ENCODE results near the gene ETV2.
"Not testable (repeated sequence)": the region's sequence is repeated elsewhere in the genome, so short reads cannot be mapped to it uniquely, and the experiment has no call there.

ETV2 gene, protein sequence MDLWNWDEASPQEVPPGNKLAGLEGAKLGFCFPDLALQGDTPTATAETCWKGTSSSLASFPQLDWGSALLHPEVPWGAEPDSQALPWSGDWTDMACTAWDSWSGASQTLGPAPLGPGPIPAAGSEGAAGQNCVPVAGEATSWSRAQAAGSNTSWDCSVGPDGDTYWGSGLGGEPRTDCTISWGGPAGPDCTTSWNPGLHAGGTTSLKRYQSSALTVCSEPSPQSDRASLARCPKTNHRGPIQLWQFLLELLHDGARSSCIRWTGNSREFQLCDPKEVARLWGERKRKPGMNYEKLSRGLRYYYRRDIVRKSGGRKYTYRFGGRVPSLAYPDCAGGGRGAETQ

GRCh38 chr19:35641515-35642151 is at the start of gene ETV2:
TSS of gene ETV2 (plus strand) at chr19:35641745. CDS start at chr19:35642461, 716 bp downstream.
- WGBS (ENCODE audit: insufficient coverage, insufficient read length): no CpG with 5 or more reads among the region's 28 CpGs
- Histone ChIP-seq H3K4me1 (ENCODE audit: control insufficient read depth, insufficient read depth, low read length) (peaks cover 9% of the 10 kb centered on the region; the same call in 1 of the 2 replicates), H3K27me3 (ENCODE audit: control insufficient read depth, insufficient read depth, low read length) (no peaks in the 10 kb centered on the region), H3K27ac (ENCODE audit: low read length) (no peak within 1 kb of the TSS), H3K9me3 (ENCODE audit: control insufficient read depth, insufficient read depth, low read length) (no peaks in the 10 kb centered on the region), H3K36me3 (ENCODE audit: control insufficient read depth, insufficient read depth, low read length) (peaks cover 10% of the 10 kb centered on the region; the same call in 1 of the 2 replicates), H3K4me3 (ENCODE audit: low read length) (no peak within 1 kb of the TSS)
- DNase-seq (ENCODE audit: low read depth, low spot score): no peak

- no peaks in the 10 kb centered on the region for H3K36me3 ChIP-seq (ENCODE audit: control insufficient read depth, insufficient read depth, low read length)
- DNase-seq (ENCODE audit: low read depth, low spot score): peak; percentile 68
- WGBS (ENCODE audit: insufficient coverage, insufficient read length): no CpG with 5 or more reads among the region's 8 CpGs
These were observed 49.3 kb upstream of the ETV2 start for GRCh38 chr19:35592226-35592625.

GRCh38 chr19:35595026-35595425 is 46.5 kb upstream of the ETV2 start:
- not testable (repeated sequence) for H3K27me3 ChIP-seq (ENCODE audit: control insufficient read depth, insufficient read depth, low read length); H3K4me1 ChIP-seq (ENCODE audit: control insufficient read depth, insufficient read depth, low read length); H3K27ac ChIP-seq (ENCODE audit: low read length); H3K4me3 ChIP-seq (ENCODE audit: low read length); H3K9me3 ChIP-seq (ENCODE audit: control insufficient read depth, insufficient read depth, low read length); H3K36me3 ChIP-seq (ENCODE audit: control insufficient read depth, insufficient read depth, low read length); DNase-seq (ENCODE audit: low read depth, low spot score)
- no CpG with 5 or more reads among the region's 3 CpGs for WGBS (ENCODE audit: insufficient coverage, insufficient read length)

More at GRCh38 chr19:35592226-35592625, 49.3 kb upstream of the ETV2 start:
- Histone ChIP-seq H3K9me3 (ENCODE audit: control insufficient read depth, insufficient read depth, low read length) (no peaks in the 10 kb centered on the region), H3K4me3 (ENCODE audit: low read length) (no peak overlapping the region), H3K4me1 (ENCODE audit: control insufficient read depth, insufficient read depth, low read length) (no peaks in the 10 kb centered on the region), H3K27me3 (ENCODE audit: control insufficient read depth, insufficient read depth, low read length) (no peaks in the 10 kb centered on the region), H3K27ac (ENCODE audit: low read length) (no peak overlapping the region)

DNA sequence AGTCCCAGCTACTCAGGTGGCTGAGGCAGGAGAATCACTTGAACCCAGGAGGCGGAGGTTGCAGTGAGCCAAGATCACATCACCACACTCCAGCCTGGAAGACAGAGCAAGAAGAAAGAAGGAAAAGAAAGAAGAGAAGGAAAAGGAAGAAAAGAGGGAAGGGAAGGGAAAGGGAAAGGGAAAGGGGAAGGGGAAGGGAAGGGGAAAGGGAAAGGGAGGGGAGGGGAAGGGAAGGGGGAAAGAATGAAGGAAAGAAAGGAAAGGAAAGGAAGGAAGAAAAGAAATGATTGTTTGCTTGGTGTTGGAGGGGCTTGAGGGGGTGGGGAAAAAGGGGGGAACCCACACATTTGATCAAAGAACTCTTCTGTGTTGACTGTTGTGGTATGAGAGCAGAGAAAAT is 45.6 kb upstream of the ETV2 start:
- DNase-seq (ENCODE audit: low read depth, low spot score): no peak
- H3K4me3 ChIP-seq (ENCODE audit: low read length): no peak overlapping the region
- H3K36me3 ChIP-seq (ENCODE audit: control insufficient read depth, insufficient read depth, low read length): no peaks in the 10 kb centered on the region
- H3K9me3 ChIP-seq (ENCODE audit: control insufficient read depth, insufficient read depth, low read length): no peaks in the 10 kb centered on the region
- WGBS (ENCODE audit: insufficient coverage, insufficient read length): no CpG with 5 or more reads among the region's 1 CpG
- no peak overlapping the region for H3K27ac ChIP-seq (ENCODE audit: low read length)
- H3K4me1 ChIP-seq (ENCODE audit: control insufficient read depth, insufficient read depth, low read length): no peaks in the 10 kb centered on the region; the same call in 1 of the 2 replicates
- H3K27me3 ChIP-seq (ENCODE audit: control insufficient read depth, insufficient read depth, low read length): no peaks in the 10 kb centered on the region

DNA sequence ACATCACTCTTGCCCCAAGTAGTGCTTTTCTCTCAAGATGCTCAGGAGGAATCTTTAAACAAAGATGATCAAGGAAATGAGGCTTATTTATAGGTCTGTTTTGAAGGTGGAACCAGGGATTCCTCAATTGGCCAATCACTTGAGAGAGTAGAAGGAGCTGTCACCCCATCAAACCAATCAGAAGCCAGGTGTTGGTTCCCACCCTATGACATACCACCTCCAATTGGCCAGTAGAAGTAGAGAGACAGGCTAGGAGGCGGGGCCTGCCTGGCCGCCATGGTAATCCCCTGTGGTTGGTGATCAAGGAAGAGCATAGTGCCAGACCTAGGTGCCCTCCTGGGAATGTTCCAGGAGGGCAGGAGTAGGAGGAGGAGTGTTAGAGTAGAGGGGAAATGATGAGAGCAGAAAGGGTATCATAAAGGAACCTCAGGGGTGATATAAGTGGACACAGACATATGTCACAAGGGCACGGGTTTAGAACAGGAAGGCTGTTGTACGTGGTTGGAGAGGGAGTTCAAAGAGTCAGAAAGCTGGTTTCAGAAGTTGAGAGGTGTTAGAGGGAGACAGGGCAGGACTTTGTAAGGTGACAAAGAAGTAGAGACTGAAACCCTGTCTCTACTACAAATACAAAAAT is 45.1 kb upstream of the ETV2 start:
- H3K27me3 ChIP-seq (ENCODE audit: control insufficient read depth, insufficient read depth, low read length): no peaks in the 10 kb centered on the region
- no CpG with 5 or more reads among the region's 4 CpGs for WGBS (ENCODE audit: insufficient coverage, insufficient read length)
- DNase-seq (ENCODE audit: low read depth, low spot score): no peak
- H3K9me3 ChIP-seq (ENCODE audit: control insufficient read depth, insufficient read depth, low read length): no peaks in the 10 kb centered on the region
- no peaks in the 10 kb centered on the region; the same call in 1 of the 2 replicates for H3K4me1 ChIP-seq (ENCODE audit: control insufficient read depth, insufficient read depth, low read length)
- no peak overlapping the region for H3K27ac ChIP-seq (ENCODE audit: low read length)
- no peaks in the 10 kb centered on the region for H3K36me3 ChIP-seq (ENCODE audit: control insufficient read depth, insufficient read depth, low read length)
- no peak overlapping the region for H3K4me3 ChIP-seq (ENCODE audit: low read length)

DNA sequence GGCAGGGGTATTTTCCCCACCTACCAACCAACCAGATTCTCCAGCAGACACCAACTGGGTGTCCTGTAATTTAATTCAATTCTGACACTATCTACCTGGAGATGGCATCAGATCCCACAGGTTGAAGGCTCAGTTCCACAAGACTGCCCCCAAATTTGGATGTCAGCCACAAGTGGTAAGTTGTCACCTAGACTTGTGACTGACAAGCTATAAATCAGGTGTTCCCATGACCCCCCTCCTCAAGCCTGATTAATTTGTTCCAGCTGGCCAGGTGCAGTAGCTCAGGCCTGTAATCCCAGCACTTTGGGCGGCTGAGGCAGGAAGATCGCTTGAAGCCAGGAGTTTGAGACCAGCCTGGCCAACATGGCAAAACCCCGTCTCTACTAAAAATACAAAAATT is 39.6 kb upstream of the ETV2 start:
- Histone ChIP-seq H3K4me3 (ENCODE audit: low read length) (no peak overlapping the region), H3K27me3 (ENCODE audit: control insufficient read depth, insufficient read depth, low read length) (no peaks in the 10 kb centered on the region), H3K36me3 (ENCODE audit: control insufficient read depth, insufficient read depth, low read length) (no peaks in the 10 kb centered on the region), H3K4me1 (ENCODE audit: control insufficient read depth, insufficient read depth, low read length) (no peaks in the 10 kb centered on the region; the same call in 1 of the 2 replicates), H3K27ac (ENCODE audit: low read length) (no peak overlapping the region), H3K9me3 (ENCODE audit: control insufficient read depth, insufficient read depth, low read length) (no peaks in the 10 kb centered on the region; the same call in 1 of the 2 replicates)
- WGBS (ENCODE audit: insufficient coverage, insufficient read length): no CpG with 5 or more reads among the region's 3 CpGs
- DNase-seq (ENCODE audit: low read depth, low spot score): no peak

DNA sequence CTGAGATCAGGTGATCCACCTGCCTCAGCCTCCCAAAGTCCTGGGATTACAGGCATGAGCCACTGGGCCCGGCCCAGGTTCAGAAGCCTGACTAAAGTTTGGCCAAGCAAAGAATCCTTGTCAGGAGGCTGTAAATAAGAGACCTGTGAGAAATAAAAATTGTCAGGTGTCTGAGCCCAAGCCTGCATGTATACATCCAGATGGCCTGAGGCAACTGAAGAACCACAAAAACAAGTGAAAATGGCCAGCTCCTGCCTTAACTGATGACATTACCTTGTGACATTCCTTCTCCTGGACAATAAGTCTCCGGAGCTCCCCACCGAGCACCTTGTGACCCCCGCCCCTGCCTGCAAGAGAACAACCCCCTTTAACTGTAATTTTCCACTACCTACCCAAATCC is 37.1 kb upstream of the ETV2 start:
- not testable (repeated sequence) for H3K27me3 ChIP-seq (ENCODE audit: control insufficient read depth, insufficient read depth, low read length); H3K36me3 ChIP-seq (ENCODE audit: control insufficient read depth, insufficient read depth, low read length); H3K27ac ChIP-seq (ENCODE audit: low read length); H3K4me3 ChIP-seq (ENCODE audit: low read length); H3K4me1 ChIP-seq (ENCODE audit: control insufficient read depth, insufficient read depth, low read length); DNase-seq (ENCODE audit: low read depth, low spot score); H3K9me3 ChIP-seq (ENCODE audit: control insufficient read depth, insufficient read depth, low read length)
- WGBS (ENCODE audit: insufficient coverage, insufficient read length): no CpG with 5 or more reads among the region's 4 CpGs

DNA sequence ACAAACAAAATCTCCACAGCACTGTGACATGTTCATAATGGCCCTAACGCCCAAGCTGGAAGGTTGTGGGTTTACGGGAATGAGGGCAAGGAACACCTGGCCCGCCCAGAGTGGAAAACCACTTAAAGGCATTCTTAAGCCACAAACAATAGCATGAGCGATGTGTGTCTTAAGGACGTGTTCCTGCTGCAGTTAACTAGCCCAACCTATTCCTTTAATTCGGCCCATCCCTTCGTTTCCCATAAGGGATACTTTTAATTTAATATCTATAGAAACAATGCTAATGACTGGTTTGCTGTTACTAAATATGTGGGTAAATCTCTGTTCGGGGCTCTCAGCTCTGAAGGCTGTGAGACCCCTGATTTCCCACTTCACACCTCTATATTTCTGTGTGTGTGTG is 34.4 kb upstream of the ETV2 start:
- H3K27ac ChIP-seq (ENCODE audit: low read length); H3K4me1 ChIP-seq (ENCODE audit: control insufficient read depth, insufficient read depth, low read length); H3K36me3 ChIP-seq (ENCODE audit: control insufficient read depth, insufficient read depth, low read length); DNase-seq (ENCODE audit: low read depth, low spot score); H3K27me3 ChIP-seq (ENCODE audit: control insufficient read depth, insufficient read depth, low read length); H3K9me3 ChIP-seq (ENCODE audit: control insufficient read depth, insufficient read depth, low read length); H3K4me3 ChIP-seq (ENCODE audit: low read length): not testable (repeated sequence)
- WGBS (ENCODE audit: insufficient coverage, insufficient read length): no CpG with 5 or more reads among the region's 8 CpGs

- WGBS (ENCODE audit: insufficient coverage, insufficient read length): no CpG with 5 or more reads among the region's 3 CpGs
- Histone ChIP-seq H3K9me3 (ENCODE audit: control insufficient read depth, insufficient read depth, low read length) (no peaks in the 10 kb centered on the region; the same call in 1 of the 2 replicates), H3K36me3 (ENCODE audit: control insufficient read depth, insufficient read depth, low read length) (no peaks in the 10 kb centered on the region), H3K27me3 (ENCODE audit: control insufficient read depth, insufficient read depth, low read length) (no peaks in the 10 kb centered on the region), H3K27ac (ENCODE audit: low read length) (no peak overlapping the region), H3K4me1 (ENCODE audit: control insufficient read depth, insufficient read depth, low read length) (no peaks in the 10 kb centered on the region), H3K4me3 (ENCODE audit: low read length) (no peak overlapping the region)
- no peak for DNase-seq (ENCODE audit: low read depth, low spot score)
These were observed 33.9 kb upstream of the ETV2 start for GRCh38 chr19:35607661-35608060.

DNA sequence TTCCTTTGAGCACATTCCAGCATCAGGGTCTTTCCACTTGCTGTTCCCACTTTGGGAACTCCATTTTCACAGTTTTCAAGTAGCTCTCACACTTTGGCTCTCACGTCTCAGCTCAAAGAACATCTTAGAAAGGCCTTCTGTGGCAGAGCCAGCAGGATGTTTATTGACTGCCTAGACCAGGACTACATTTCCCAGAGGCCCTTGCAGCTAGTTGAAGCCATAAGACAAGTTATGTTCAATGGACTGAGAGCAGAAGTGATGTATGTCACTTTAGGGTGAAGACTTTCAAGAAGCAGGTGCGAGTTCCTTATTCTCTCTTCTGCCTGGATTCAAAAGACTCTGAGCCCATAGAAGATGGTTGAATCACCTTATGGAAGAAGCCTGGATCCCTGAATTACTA is 33.3 kb upstream of the ETV2 start:
- no peak for DNase-seq (ENCODE audit: low read depth, low spot score)
- Histone ChIP-seq H3K4me3 (ENCODE audit: low read length) (no peak overlapping the region), H3K36me3 (ENCODE audit: control insufficient read depth, insufficient read depth, low read length) (no peaks in the 10 kb centered on the region), H3K9me3 (ENCODE audit: control insufficient read depth, insufficient read depth, low read length) (no peaks in the 10 kb centered on the region; the same call in 1 of the 2 replicates), H3K27ac (ENCODE audit: low read length) (no peak overlapping the region), H3K4me1 (ENCODE audit: control insufficient read depth, insufficient read depth, low read length) (no peaks in the 10 kb centered on the region), H3K27me3 (ENCODE audit: control insufficient read depth, insufficient read depth, low read length) (no peaks in the 10 kb centered on the region)
- no CpG with 5 or more reads among the region's 2 CpGs for WGBS (ENCODE audit: insufficient coverage, insufficient read length)

All from iPS DF 6.9 (cell line).